Stimulated activated CD4-positive, alpha-beta T cell treated with anti-CD3 and anti-CD28 coated beads, TNF-alpha, amount 100 ng/mL, for 48 hours (primary cell): Measurements from ENCODE around the gene NQO2.
"Not testable (repeated sequence)": the region's sequence is repeated elsewhere in the genome, so short reads cannot be mapped to it uniquely, and the experiment has no call there.

Experiments used
- DNase-seq, 3 donors: peaks; one replicate each; pipeline ENCODE4 v3.0.0-alpha.2; 2020; ENCODE audit warnings: low read depth in 3 of 3

NQO2 gene

GRCh38 chr6:3037638-3038365, 38.1 kb downstream of the NQO2 start:
- DNase-seq: no peak

GRCh38 chr6:3039384-3039783, 39.7 kb downstream of the NQO2 start:
- no peak for DNase-seq

GRCh38 chr6:3041147-3041546, 41.5 kb downstream of the NQO2 start:
- no peak for DNase-seq

GRCh38 chr6:3041606-3042005, 41.9 kb downstream of the NQO2 start:
- no peak for DNase-seq

GRCh38 chr6:3045369-3045768, 45.7 kb downstream of the NQO2 start:
- DNase-seq: no peak

- DNase-seq: no peak
These were observed 46.1 kb downstream of the NQO2 start for GRCh38 chr6:3045777-3046176.

GRCh38 chr6:3046295-3046694, 46.6 kb downstream of the NQO2 start:
- DNase-seq: no peak

GRCh38 chr6:3048009-3048408, 48.3 kb downstream of the NQO2 start:
- DNase-seq: not testable (repeated sequence)

- no peak for DNase-seq
These were observed 53.0 kb downstream of the NQO2 start for GRCh38 chr6:3052481-3053230.

GRCh38 chr6:3053231-3053508, 53.5 kb downstream of the NQO2 start:
- no peak for DNase-seq

GRCh38 chr6:3054229-3055157, 54.8 kb downstream of the NQO2 start:
- DNase-seq: not testable (repeated sequence)

GRCh38 chr6:3055158-3055499, 55.4 kb downstream of the NQO2 start:
- DNase-seq: not testable (repeated sequence)

GRCh38 chr6:3057063-3057770, 57.5 kb downstream of the NQO2 start:
- DNase-seq: no peak

- no peak for DNase-seq
These were observed 59.3 kb downstream of the NQO2 start for GRCh38 chr6:3058957-3059356.

- not testable (repeated sequence) for DNase-seq
These were observed 60.4 kb downstream of the NQO2 start for GRCh38 chr6:3060092-3060491.

- no peak for DNase-seq
These were observed 61.8 kb downstream of the NQO2 start for GRCh38 chr6:3061501-3061941.

GRCh38 chr6:3063340-3063732, 63.6 kb downstream of the NQO2 start:
- not testable (repeated sequence) for DNase-seq

- peak; percentile 84 to 88 (median 84) for DNase-seq
These were observed 64.3 kb downstream of the NQO2 start for GRCh38 chr6:3063733-3064700.

GRCh38 chr6:3068329-3069214, 68.9 kb downstream of the NQO2 start, which contains the start of gene RIPK1:
Gene RIPK1, plus strand, starts transcription at chr6:3068494. Its CDS starts 8,330 bp downstream, at chr6:3076824.
- peak; percentile 89 to 93 (median 89) for DNase-seq
